Measurements from ENCODE around the gene DLG4.
"Not testable (repeated sequence)": the region's sequence is repeated elsewhere in the genome, so short reads cannot be mapped to it uniquely, and the experiment has no call there.

DLG4 gene

DNA sequence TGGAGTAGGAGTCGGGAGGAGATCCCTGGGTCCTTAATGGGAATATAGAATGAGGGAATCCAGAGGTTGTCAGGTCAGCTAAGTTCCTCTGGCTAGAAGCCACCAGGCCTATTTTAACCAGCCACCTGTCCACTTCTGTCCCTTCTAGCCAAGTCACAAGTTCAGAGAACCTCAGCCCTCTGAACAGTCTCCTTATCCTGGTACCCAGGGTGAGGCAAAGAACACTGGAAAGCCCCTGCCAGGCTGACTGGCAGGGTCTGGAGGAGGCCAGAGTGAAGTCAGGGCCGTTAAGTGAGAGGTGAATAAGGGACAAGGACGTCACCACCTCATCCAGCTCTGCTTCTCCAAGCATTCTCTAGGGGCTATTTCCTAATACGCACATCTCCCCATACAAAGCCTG, 29.2 kb upstream of the DLG4 start:
- 94 to 96% methylated on average over 4 of the region's 4 CpGs for WGBS, 2 experiments
- no peaks in the 10 kb centered on the region for H3K9me3 ChIP-seq (ENCODE audit: control insufficient read depth, low read length)
- H3K27ac ChIP-seq (ENCODE audit: insufficient read depth, low read depth, low read length, poor library complexity, severe bottlenecking): no peak overlapping the region
- no peaks in the 10 kb centered on the region for H3K27me3 ChIP-seq (ENCODE audit: control insufficient read depth, insufficient read depth, low read length, poor library complexity, severe bottlenecking)
- H3K4me3 ChIP-seq (ENCODE audit: insufficient read depth, low read depth, low read length): no peak overlapping the region
- peaks cover 20% of the 10 kb centered on the region for H3K4me1 ChIP-seq (ENCODE audit: control insufficient read depth, insufficient read depth, low read length)
- H3K36me3 ChIP-seq (ENCODE audit: control insufficient read depth, insufficient read depth, low read length): peaks cover 18% of the 10 kb centered on the region

DNA sequence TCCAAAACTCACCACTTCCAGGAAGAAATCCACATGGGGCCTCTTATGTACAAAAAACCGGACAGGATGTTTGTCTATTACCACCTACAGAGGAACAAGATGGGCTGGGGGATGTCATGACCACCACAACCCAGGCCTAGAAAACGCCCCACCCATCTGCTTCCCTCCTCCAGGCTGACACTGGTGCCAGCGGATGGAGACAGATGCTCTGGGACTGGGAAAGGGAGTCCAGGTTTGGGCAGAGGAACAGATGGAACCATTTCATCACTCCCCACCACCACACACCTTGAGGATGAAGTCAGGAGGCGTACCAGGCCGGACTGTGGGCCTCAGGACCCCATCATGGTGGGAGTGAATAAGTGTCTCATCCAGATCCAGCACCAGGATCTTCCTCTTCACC, 27.1 kb upstream of the DLG4 start:
- no peak overlapping the region for H3K4me3 ChIP-seq (ENCODE audit: insufficient read depth, low read depth, low read length)
- no peaks in the 10 kb centered on the region for H3K27me3 ChIP-seq (ENCODE audit: control insufficient read depth, insufficient read depth, low read length, poor library complexity, severe bottlenecking)
- H3K4me1 ChIP-seq (ENCODE audit: control insufficient read depth, insufficient read depth, low read length): peaks cover 20% of the 10 kb centered on the region
- H3K27ac ChIP-seq (ENCODE audit: insufficient read depth, low read depth, low read length, poor library complexity, severe bottlenecking): no peak overlapping the region
- WGBS, 2 experiments: 90 to 99% methylated on average over 5 of the region's 5 CpGs
- peaks cover 18% of the 10 kb centered on the region for H3K36me3 ChIP-seq (ENCODE audit: control insufficient read depth, insufficient read depth, low read length)
- H3K9me3 ChIP-seq (ENCODE audit: control insufficient read depth, low read length): no peaks in the 10 kb centered on the region

DNA sequence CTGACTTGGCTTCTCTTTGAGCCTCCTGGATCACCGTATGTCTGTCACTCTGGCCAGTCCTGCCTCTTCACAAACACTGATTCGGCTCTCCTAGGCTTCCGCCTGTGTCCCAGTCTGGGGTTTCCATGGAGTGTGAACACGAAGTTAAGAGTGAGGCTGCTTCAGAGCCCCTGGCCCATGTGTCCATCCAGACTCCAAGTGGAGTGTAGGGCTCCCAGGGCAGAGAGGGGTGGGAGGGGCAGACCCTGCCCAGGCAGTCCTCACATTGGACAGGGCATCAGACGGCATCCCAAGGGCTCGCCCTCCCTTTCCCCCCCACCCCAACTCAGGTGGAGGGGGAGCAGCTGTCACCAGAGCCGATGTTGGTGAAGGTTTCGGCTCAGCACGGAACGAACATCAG, 24.2 kb upstream of the DLG4 start:
- 91 to 95% methylated on average over 10 of the region's 10 CpGs for WGBS, 2 experiments
- H3K9me3 ChIP-seq (ENCODE audit: control insufficient read depth, low read length); H3K4me1 ChIP-seq (ENCODE audit: control insufficient read depth, insufficient read depth, low read length); H3K27me3 ChIP-seq (ENCODE audit: control insufficient read depth, insufficient read depth, low read length, poor library complexity, severe bottlenecking); H3K27ac ChIP-seq (ENCODE audit: insufficient read depth, low read depth, low read length, poor library complexity, severe bottlenecking); H3K4me3 ChIP-seq (ENCODE audit: insufficient read depth, low read depth, low read length): not testable (repeated sequence)
- H3K36me3 ChIP-seq (ENCODE audit: control insufficient read depth, insufficient read depth, low read length): peaks cover 24% of the 10 kb centered on the region

DNA sequence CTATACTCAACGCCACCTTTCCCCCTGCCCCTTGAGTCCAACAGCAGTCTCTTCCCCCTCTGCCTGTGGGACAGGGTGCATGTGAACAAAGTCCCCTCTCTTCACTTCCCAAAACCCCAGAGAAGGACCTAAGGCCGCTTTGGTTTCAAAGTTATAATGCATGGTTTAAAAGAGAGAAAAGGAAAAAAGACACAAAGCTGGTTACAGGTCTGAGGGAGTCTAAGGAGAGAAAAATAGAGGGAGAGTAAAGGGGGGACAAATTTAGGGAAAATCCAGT, 23.8 kb upstream of the DLG4 start:
- Histone ChIP-seq H3K27me3 (ENCODE audit: control insufficient read depth, insufficient read depth, low read length, poor library complexity, severe bottlenecking) (no peaks in the 10 kb centered on the region), H3K27ac (ENCODE audit: insufficient read depth, low read depth, low read length, poor library complexity, severe bottlenecking) (peak overlapping the region; percentile 9), H3K36me3 (ENCODE audit: control insufficient read depth, insufficient read depth, low read length) (peaks cover 24% of the 10 kb centered on the region), H3K9me3 (ENCODE audit: control insufficient read depth, low read length) (no peaks in the 10 kb centered on the region), H3K4me1 (ENCODE audit: control insufficient read depth, insufficient read depth, low read length) (peaks cover 5% of the 10 kb centered on the region), H3K4me3 (ENCODE audit: insufficient read depth, low read depth, low read length) (peak overlapping the region; percentile 69)
- 65 to 66% methylated on average over 2 of the region's 2 CpGs for WGBS, 2 experiments

DNA sequence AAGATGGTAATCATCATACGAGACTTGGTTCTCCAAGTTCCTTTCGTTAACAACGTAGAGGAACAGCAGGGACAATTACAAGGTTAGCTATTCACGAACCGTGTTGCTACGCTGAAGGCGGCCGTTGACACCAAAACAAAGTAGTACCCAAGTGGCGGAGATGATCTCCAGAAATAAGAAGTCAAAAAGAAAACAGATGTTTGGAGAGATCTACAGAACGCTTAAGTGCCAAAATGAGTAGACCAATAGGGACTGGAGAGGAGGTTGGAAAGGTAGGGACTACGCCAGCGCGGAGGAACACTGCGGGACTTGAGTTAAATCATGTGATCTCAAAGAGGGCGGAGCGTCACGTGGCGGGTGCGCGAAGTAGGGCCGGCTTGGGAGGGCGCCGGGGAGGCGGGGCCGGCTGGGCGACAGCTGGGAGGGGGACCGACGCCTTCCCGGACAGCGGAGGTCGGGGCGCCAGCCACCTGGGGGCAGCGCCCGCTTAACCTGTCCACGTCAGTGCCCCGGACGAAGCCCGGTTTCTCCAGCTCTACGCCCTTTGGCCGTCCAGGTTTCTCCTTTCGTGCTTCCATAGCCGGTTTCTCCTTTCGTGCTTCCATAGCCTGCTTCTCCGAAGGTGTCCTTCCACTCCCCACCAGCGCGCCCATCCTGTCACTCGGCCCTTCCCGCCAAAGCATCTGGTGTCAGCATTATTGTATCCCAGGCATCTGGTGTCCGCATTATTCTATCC, 23.2 kb upstream of the DLG4 start:
- H3K9me3 ChIP-seq (ENCODE audit: control insufficient read depth, low read length): no peaks in the 10 kb centered on the region
- H3K27me3 ChIP-seq (ENCODE audit: control insufficient read depth, insufficient read depth, low read length, poor library complexity, severe bottlenecking): no peaks in the 10 kb centered on the region
- peak overlapping the region; percentile 71 for H3K27ac ChIP-seq (ENCODE audit: insufficient read depth, low read depth, low read length, poor library complexity, severe bottlenecking)
- peaks cover 24% of the 10 kb centered on the region for H3K36me3 ChIP-seq (ENCODE audit: control insufficient read depth, insufficient read depth, low read length)
- WGBS, 2 experiments: 2% methylated on average over 49 of the region's 49 CpGs
- peak overlapping the region; percentile 69 for H3K4me3 ChIP-seq (ENCODE audit: insufficient read depth, low read depth, low read length)
- H3K4me1 ChIP-seq (ENCODE audit: control insufficient read depth, insufficient read depth, low read length): peaks cover 5% of the 10 kb centered on the region

DNA sequence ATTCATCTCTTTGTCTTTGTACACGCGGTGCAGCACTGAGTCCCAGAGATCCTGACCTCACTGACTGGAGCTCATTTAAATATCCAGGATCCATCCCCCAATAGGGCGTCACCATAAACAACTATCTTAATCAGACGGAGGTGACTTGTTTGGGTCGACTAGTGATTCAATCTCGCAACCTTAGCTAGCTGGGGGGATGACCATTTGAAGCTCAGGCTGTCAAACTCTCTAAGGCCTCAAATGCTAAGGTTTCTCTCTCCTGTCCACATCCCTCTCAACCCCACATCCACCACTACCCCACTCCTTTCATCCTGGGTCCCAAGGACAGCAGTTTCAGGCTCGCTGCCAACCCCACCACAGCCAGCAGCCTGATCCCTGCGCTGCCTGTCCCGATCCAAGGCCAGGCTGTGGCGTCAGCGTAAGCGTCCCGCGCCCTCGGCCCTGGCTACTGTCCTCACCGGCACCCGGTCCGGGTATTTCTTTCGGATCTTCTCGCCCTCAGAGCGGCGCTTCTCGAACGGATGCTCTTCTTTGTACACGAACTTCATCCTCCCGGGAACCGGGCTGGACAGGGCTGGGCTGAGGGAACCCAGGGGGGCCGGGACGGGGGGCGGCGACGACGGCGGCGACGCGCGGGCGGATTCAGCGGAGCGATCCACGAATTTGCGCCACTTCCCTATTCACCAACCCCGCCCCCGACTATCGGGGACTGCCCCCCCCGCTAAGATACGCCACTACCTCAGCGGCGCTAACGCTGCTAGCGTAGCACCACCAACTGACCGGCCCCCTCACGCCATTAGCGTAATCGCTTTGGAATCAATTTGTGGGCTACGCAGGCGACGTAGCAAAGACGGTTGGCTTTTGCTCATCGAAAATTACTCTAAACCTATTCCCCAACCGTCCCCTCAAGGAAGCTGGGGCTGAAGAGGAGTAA, 22.4 kb upstream of the DLG4 start, which contains the start of gene GABARAP:
Gene GABARAP, minus strand, starts transcription at position 667 of the 934 bp plus-strand sequence. Its CDS starts 119 bp downstream, at position 548.
- WGBS, 2 experiments: 0% methylated on average over 60 to 62 of the region's 62 CpGs
- H3K4me3 ChIP-seq (ENCODE audit: insufficient read depth, low read depth, low read length): peak within 1 kb of the TSS; percentile 69
- peaks cover 24% of the 10 kb centered on the region for H3K36me3 ChIP-seq (ENCODE audit: control insufficient read depth, insufficient read depth, low read length)
- H3K4me1 ChIP-seq (ENCODE audit: control insufficient read depth, insufficient read depth, low read length): peaks cover 10% of the 10 kb centered on the region
- no peaks in the 10 kb centered on the region for H3K9me3 ChIP-seq (ENCODE audit: control insufficient read depth, low read length)
- peak within 1 kb of the TSS; percentile 80 for H3K27ac ChIP-seq (ENCODE audit: insufficient read depth, low read depth, low read length, poor library complexity, severe bottlenecking)
- no peaks in the 10 kb centered on the region for H3K27me3 ChIP-seq (ENCODE audit: control insufficient read depth, insufficient read depth, low read length, poor library complexity, severe bottlenecking)

DNA sequence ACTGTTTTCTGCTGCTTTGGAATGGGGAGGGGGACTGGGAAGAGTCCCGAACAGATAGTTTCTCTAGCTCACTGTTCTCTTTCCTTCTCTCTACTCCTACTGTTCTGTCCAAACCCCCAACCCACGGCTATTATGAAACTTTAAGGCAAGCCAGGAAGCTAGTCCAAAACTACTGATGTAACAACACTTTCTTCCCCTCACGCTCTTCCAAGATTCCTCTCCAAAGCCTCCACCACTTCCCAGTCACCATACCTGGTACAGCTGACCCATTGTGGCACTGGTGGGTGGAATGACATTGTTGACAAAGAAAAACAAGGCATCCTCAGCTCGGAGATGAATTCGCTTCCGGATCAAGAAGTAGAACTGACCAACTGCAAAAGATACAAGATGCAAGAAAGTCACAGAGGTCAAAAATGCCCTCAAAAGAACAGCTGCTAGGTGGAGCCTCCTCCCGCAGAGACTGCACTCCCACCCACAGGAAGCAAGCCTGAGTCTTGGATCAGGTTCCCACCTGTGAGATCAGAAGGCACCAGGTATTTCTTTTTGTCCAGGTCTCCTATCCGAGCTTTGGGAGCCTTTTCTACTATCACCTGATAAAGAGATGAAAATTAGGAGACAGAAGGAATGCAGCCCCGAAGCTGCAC, 21.6 kb upstream of the DLG4 start:
- peak overlapping the region; percentile 69 for H3K4me3 ChIP-seq (ENCODE audit: insufficient read depth, low read depth, low read length)
- no peaks in the 10 kb centered on the region for H3K27me3 ChIP-seq (ENCODE audit: control insufficient read depth, insufficient read depth, low read length, poor library complexity, severe bottlenecking)
- no peaks in the 10 kb centered on the region for H3K9me3 ChIP-seq (ENCODE audit: control insufficient read depth, low read length)
- peaks cover 15% of the 10 kb centered on the region for H3K4me1 ChIP-seq (ENCODE audit: control insufficient read depth, insufficient read depth, low read length)
- H3K27ac ChIP-seq (ENCODE audit: insufficient read depth, low read depth, low read length, poor library complexity, severe bottlenecking): no peak overlapping the region
- H3K36me3 ChIP-seq (ENCODE audit: control insufficient read depth, insufficient read depth, low read length): peaks cover 28% of the 10 kb centered on the region
- WGBS, 2 experiments: 59 to 66% methylated on average over 9 of the region's 9 CpGs

DNA sequence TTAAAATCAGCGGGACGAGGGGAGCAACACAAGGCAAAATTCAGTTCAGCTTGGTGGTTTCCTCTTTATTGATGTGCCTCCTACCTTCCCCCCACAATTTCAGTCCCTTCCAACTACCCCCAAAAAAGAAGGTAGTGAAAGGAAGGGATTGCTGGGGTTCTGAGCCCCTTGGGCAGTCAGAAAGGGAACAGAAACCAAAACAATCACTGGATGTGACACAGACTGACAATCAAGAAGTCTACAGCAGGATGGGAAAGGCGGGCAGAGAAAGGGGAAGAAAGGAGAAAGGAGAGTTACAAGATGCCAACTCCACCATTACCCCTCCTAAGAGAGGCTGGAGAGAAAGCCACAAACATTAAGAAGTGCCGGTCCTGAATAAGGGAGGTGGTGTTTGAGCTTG, 20.7 kb upstream of the DLG4 start:
- Histone ChIP-seq H3K27ac (ENCODE audit: insufficient read depth, low read depth, low read length, poor library complexity, severe bottlenecking) (no peak overlapping the region), H3K27me3 (ENCODE audit: control insufficient read depth, insufficient read depth, low read length, poor library complexity, severe bottlenecking) (no peaks in the 10 kb centered on the region), H3K9me3 (ENCODE audit: control insufficient read depth, low read length) (no peaks in the 10 kb centered on the region), H3K4me3 (ENCODE audit: insufficient read depth, low read depth, low read length) (peak overlapping the region; percentile 18), H3K4me1 (ENCODE audit: control insufficient read depth, insufficient read depth, low read length) (peaks cover 15% of the 10 kb centered on the region), H3K36me3 (ENCODE audit: control insufficient read depth, insufficient read depth, low read length) (peaks cover 28% of the 10 kb centered on the region)
- 86 to 89% methylated on average over 3 to 4 of the region's 4 CpGs for WGBS, 2 experiments

DNA sequence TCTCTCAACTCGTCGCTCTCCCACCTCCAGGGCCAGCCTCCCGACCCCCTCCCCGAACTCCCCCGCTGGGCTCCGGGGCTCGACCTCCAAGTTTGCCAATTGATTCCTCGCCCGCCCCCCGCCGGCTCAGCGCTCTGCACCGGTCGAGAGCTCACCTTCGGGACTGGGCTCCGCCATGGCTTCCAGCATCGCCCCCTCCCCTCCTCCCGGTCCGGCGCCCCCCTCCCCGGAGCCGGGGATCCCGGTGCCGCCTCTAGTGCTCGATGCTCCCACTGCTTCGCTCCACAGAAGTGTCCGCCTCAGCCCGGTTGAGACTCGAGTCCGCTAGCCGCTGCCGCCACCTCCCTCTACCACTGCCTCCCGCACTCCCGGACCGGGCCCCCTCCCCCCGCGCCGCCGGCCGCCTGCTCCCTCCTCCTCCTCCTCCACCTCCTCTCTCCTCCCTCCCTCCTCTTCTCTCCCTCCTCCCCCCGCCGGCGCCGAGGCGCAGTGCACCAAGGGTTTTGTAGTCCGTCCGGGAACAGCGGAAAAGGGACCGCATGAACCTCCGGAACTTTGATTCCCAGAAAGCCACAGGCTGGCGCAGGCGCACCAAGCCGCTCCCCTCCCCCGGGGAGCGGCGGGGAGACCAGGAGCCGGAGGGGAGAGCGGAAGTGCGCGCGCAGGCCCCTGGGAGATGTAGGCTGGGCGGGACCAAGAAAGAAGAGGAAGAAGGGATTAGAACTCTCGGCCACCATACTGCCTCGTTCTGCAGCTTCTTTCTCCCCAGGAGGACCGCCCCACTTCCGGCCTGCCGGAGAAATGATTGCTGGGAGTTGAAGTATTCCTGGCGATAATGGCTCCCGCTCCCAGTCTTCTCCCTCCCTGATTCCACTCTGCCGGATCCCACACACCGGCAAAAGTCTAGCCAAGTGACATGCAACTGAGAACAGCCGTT, 19.7 kb upstream of the DLG4 start, which contains the start of gene PHF23:
Gene PHF23, minus strand, starts transcription at position 367 of the 937 bp plus-strand sequence. Its CDS starts 178 bp downstream, at position 189.
- H3K27me3 ChIP-seq (ENCODE audit: control insufficient read depth, insufficient read depth, low read length, poor library complexity, severe bottlenecking): no peaks in the 10 kb centered on the region
- H3K4me3 ChIP-seq (ENCODE audit: insufficient read depth, low read depth, low read length): peak within 1 kb of the TSS; percentile 70
- no peaks in the 10 kb centered on the region for H3K9me3 ChIP-seq (ENCODE audit: control insufficient read depth, low read length)
- H3K27ac ChIP-seq (ENCODE audit: insufficient read depth, low read depth, low read length, poor library complexity, severe bottlenecking): peak within 1 kb of the TSS; percentile 52
- peaks cover 23% of the 10 kb centered on the region for H3K36me3 ChIP-seq (ENCODE audit: control insufficient read depth, insufficient read depth, low read length)
- peaks cover 15% of the 10 kb centered on the region for H3K4me1 ChIP-seq (ENCODE audit: control insufficient read depth, insufficient read depth, low read length)
- WGBS, 2 experiments: 0 to 1% methylated on average over 72 of the region's 72 CpGs
